HepG2 (cell line): ENCODE data around the gene NSUN6. TPM values are rescaled to one million over a fixed set of nuclear protein-coding genes. Genes with fewer than 3 reads are reported as not detected.
A peak's percentile ranks its signal among the peaks of the same experiment; 100 is the strongest.

Experiments used
- ASH2L ChIP-seq: fragments of 300-600, 200-600 bp; sonication (generic); IDR thresholded peaks from 2 replicates; pipeline ENCODE4 v1.7.0; 2017; ENCODE audit warnings: low read depth, mild to moderate bottlenecking, moderate library complexity, mixed read lengths, low read length; ENCODE audit not compliant: insufficient read length
- BATF2 ChIP-seq: sonication (generic); formaldehyde crosslinking; IDR thresholded peaks from 2 replicates; pipeline ENCODE4 v1.8.0; 2022; ENCODE audit warnings: mild to moderate bottlenecking, missing genetic modification reagents, moderate library complexity
- CAMTA2 ChIP-seq: sonication (generic); formaldehyde crosslinking; IDR thresholded peaks from 2 replicates; pipeline ENCODE4 v1.4.0; 2020; ENCODE audit warnings: mild to moderate bottlenecking, missing genetic modification reagents, borderline replicate concordance
- ELF1 ChIP-seq: sonication (generic); formaldehyde crosslinking; IDR thresholded peaks from 2 replicates; pipeline ENCODE4 v1.4.0; 2020; ENCODE audit warnings: missing genetic modification reagents
- GATA4 ChIP-seq: sonication (generic); IDR thresholded peaks from 2 replicates; pipeline ENCODE4 v1.6.1; 2016; ENCODE audit warnings: antibody characterized with exemption, low read depth, borderline replicate concordance
- KDM5A ChIP-seq: fragments of 200-600 bp; sonication (generic); IDR thresholded peaks from 2 replicates; pipeline ENCODE4 v1.7.0; 2018; ENCODE audit warnings: antibody characterized with exemption, mild to moderate bottlenecking, low read length, borderline replicate concordance
- NFIC ChIP-seq: IDR thresholded peaks from 2 replicates; pipeline ENCODE4 v1.6.1; 2012; ENCODE audit warnings: mild to moderate bottlenecking, low read length, inconsistent platforms
- PHF20 ChIP-seq: sonication (generic); formaldehyde crosslinking; IDR thresholded peaks from 2 replicates; pipeline ENCODE4 v1.5.0; 2020; ENCODE audit warnings: mild to moderate bottlenecking, missing genetic modification reagents
- PTBP1 ChIP-seq: fragments of 200-400 bp; formaldehyde crosslinking; IDR thresholded peaks from 2 replicates; pipeline ENCODE4 v1.6.1; 2018; ENCODE audit warnings: low read length, low read depth; ENCODE audit not compliant: poor library complexity, severe bottlenecking
- SIN3A ChIP-seq: IDR thresholded peaks from 2 replicates; pipeline ENCODE4 v1.6.1; 2011; ENCODE audit warnings: low read depth, mild to moderate bottlenecking, control low read depth, low read length, borderline replicate concordance
- SRSF4 ChIP-seq: fragments of 200-400 bp; formaldehyde crosslinking; IDR thresholded peaks from one replicate; pipeline ENCODE4 v1.6.1; 2018; ENCODE audit warnings: mild to moderate bottlenecking, low read depth, low read length, moderate library complexity; ENCODE audit not compliant: poor library complexity, severe bottlenecking
- ZNF230 ChIP-seq: sonication (generic); formaldehyde crosslinking; IDR thresholded peaks from 2 replicates; pipeline ENCODE4 v1.4.0; 2020; ENCODE audit warnings: mild to moderate bottlenecking, missing genetic modification reagents
- ZNF281 ChIP-seq: sonication (generic); formaldehyde crosslinking; IDR thresholded peaks from 2 replicates; pipeline ENCODE4 v1.4.0; 2020; ENCODE audit warnings: missing genetic modification reagents, borderline replicate concordance
- ZNF569 ChIP-seq: sonication (generic); formaldehyde crosslinking; IDR thresholded peaks from 2 replicates; pipeline ENCODE4 v1.5.0; 2020; ENCODE audit warnings: mild to moderate bottlenecking, missing genetic modification reagents, moderate library complexity, borderline replicate concordance
- ZNF740 ChIP-seq: sonication (generic); formaldehyde crosslinking; IDR thresholded peaks from 2 replicates; pipeline ENCODE4 v1.4.0; 2020; ENCODE audit warnings: missing genetic modification reagents
- ZNF761 ChIP-seq: sonication (generic); formaldehyde crosslinking; conservative IDR thresholded peaks from 2 replicates; pipeline ENCODE4 v1.4.0; 2020; ENCODE audit warnings: mild to moderate bottlenecking, missing genetic modification reagents
- ZSCAN30 ChIP-seq: sonication (generic); formaldehyde crosslinking; IDR thresholded peaks from 2 replicates; pipeline ENCODE4 v1.5.0; 2020; ENCODE audit warnings: mild to moderate bottlenecking, missing genetic modification reagents
- polyA plus RNA-seq, 8 experiments: library from polyadenylated mRNA; depleted of rRNA in 3 of 8; stranded (reverse) in 7 of 8; unstranded in 1 of 8; fragments of >200 nt; fragmentation: Illumina TruSeq in 4 of 8; extraction: Trizol in 4 of 8; gene quantifications; 2 replicates each; pipeline versions ENCODE4 v1.2.1 to v1.2.3, GENCODE V29; 2011 to 2016; ENCODE audit warnings: low read depth in 4 of 8, missing spikeins in 1 of 8, mixed read lengths in 1 of 8; ENCODE audit not compliant: insufficient read depth in 1 of 8
- total RNA-seq, 5 experiments: library from RNA; depleted of rRNA; stranded (reverse); fragments of >200 nt; fragmentation: Illumina TruSeq; extraction: Trizol; gene quantifications; 2 replicates each; pipeline ENCODE4 v1.2.3, GENCODE V29; 2016; ENCODE audit warnings: low read depth in 1 of 5
- TF ChIP-seq, protein P1 (sequence below): sonication (generic); formaldehyde crosslinking; conservative IDR thresholded peaks from 2 replicates; pipeline ENCODE4 v1.8.0; 2022; ENCODE audit warnings: low read depth, missing genetic modification reagents
- TF ChIP-seq, protein P2 (sequence below): sonication (generic); formaldehyde crosslinking; IDR thresholded peaks from 2 replicates; pipeline ENCODE4 v1.5.0; 2020; ENCODE audit warnings: missing genetic modification reagents

Gene NSUN6
- total and polyA plus RNA-seq, 2 of the 13 experiments (the other 11 are each of a cell fraction or from before 2014, with no cell fraction given): 17.2 to 19.3 TPM

GRCh38 chr10:18651324-18652007 is at the start of gene NSUN6 (continued):
- TF ChIP-seq ZNF281: no peak; the same call in 1 of the 2 replicates
- peak; percentile 90 for TF ChIP-seq PHF20 (CRISPR knock-in tag)
- peak; percentile 72; the same call in 1 of the 2 replicates for TF ChIP-seq KDM5A
- peak; percentile 95 for TF ChIP-seq ASH2L
- TF ChIP-seq, protein P1, sequence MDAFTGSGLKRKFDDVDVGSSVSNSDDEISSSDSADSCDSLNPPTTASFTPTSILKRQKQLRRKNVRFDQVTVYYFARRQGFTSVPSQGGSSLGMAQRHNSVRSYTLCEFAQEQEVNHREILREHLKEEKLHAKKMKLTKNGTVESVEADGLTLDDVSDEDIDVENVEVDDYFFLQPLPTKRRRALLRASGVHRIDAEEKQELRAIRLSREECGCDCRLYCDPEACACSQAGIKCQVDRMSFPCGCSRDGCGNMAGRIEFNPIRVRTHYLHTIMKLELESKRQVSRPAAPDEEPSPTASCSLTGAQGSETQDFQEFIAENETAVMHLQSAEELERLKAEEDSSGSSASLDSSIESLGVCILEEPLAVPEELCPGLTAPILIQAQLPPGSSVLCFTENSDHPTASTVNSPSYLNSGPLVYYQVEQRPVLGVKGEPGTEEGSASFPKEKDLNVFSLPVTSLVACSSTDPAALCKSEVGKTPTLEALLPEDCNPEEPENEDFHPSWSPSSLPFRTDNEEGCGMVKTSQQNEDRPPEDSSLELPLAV (CRISPR knock-in tag): no peak
- 0 out of 2 replicates have a peak, but pooled peaks have one; percentile 35 for TF ChIP-seq NFIC
- TF ChIP-seq ZNF740 (CRISPR knock-in tag): no peak
- peak; percentile 98 for TF ChIP-seq SIN3A
- TF ChIP-seq ZNF230 (CRISPR knock-in tag): no peak
- no peak for TF ChIP-seq ZNF569 (CRISPR knock-in tag)
- TF ChIP-seq ZNF761: no peak
- TF ChIP-seq ELF1 (CRISPR knock-in tag): peak; percentile 86
- TF ChIP-seq BATF2 (CRISPR knock-in tag): no peak
- TF ChIP-seq PTBP1: no peak
- TF ChIP-seq ZSCAN30 (CRISPR knock-in tag): no peak
- TF ChIP-seq SRSF4: no peak
- 0 out of 2 replicates have a peak, but pooled peaks have one; percentile 58 for TF ChIP-seq GATA4
- TF ChIP-seq CAMTA2 (CRISPR knock-in tag): no peak
- TF ChIP-seq, protein P2, sequence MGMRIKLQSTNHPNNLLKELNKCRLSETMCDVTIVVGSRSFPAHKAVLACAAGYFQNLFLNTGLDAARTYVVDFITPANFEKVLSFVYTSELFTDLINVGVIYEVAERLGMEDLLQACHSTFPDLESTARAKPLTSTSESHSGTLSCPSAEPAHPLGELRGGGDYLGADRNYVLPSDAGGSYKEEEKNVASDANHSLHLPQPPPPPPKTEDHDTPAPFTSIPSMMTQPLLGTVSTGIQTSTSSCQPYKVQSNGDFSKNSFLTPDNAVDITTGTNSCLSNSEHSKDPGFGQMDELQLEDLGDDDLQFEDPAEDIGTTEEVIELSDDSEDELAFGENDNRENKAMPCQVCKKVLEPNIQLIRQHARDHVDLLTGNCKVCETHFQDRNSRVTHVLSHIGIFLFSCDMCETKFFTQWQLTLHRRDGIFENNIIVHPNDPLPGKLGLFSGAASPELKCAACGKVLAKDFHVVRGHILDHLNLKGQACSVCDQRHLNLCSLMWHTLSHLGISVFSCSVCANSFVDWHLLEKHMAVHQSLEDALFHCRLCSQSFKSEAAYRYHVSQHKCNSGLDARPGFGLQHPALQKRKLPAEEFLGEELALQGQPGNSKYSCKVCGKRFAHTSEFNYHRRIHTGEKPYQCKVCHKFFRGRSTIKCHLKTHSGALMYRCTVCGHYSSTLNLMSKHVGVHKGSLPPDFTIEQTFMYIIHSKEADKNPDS (CRISPR knock-in tag): no peak
